Keratinocyte (primary cell): ENCODE results near the gene ATP2B2. TPM values are rescaled to one million over a fixed set of nuclear protein-coding genes. Genes with fewer than 3 reads are reported as not detected.

ENCODE experiments used
- DNase-seq: peaks from one replicate; pipeline ENCODE4 v3.0.0-alpha.2; 2011; ENCODE audit warnings: low read depth, missing footprints, low spot score
- FAIRE-seq: peaks from 2 replicates; lab custom pipeline; 2011; peaks lifted over from hg19 to GRCh38; lab: Jason Lieb, UNC
- H2AFZ ChIP-seq: 2 replicates; pipeline ENCODE4 v1.6.0; 2012; ENCODE audit warnings: low read length, control low read depth, inconsistent platforms; ENCODE audit not compliant: control insufficient read depth
- H3K27ac ChIP-seq: 2 replicates; pipeline ENCODE4 v1.5.1; 2011; ENCODE audit warnings: low read length; ENCODE audit not compliant: control insufficient read depth, insufficient read depth
- H3K27me3 ChIP-seq: 3 replicates; pipeline ENCODE4 v1.6.0; 2011; ENCODE audit warnings: low read length; ENCODE audit not compliant: control insufficient read depth, insufficient read depth; ENCODE audit errors: extremely low read depth
- H3K36me3 ChIP-seq, 2 experiments: 2 replicates in 1 of 2; 3 replicates in 1 of 2; pipeline ENCODE4 v1.5.1; 2011; ENCODE audit warnings: low read length in 2 of 2, mild to moderate bottlenecking in 1 of 2; ENCODE audit not compliant: control insufficient read depth in 2 of 2, insufficient read depth in 2 of 2; ENCODE audit errors: extremely low read depth in 1 of 2
- H3K4me1 ChIP-seq: 3 replicates; pipeline ENCODE4 v1.5.1; 2011; ENCODE audit warnings: low read length; ENCODE audit not compliant: control insufficient read depth, insufficient read depth; ENCODE audit errors: extremely low read depth
- H3K4me2 ChIP-seq: 3 replicates; pipeline ENCODE4 v1.6.0; 2011; ENCODE audit warnings: low read depth, low read length; ENCODE audit not compliant: control insufficient read depth, insufficient read depth; ENCODE audit errors: extremely low read depth
- H3K4me3 ChIP-seq, 3 experiments: fragments of 200-600 bp in 1 of 3; sonication (generic) in 1 of 3; 2 replicates in 2 of 3; 3 replicates in 1 of 3; pipeline ENCODE4 v1.5.1; 2011 to 2016; ENCODE audit warnings: low read length in 3 of 3, mild to moderate bottlenecking in 3 of 3, control low read depth in 2 of 3, inconsistent platforms in 1 of 3, low read depth in 1 of 3, mixed read lengths in 1 of 3, mixed run types in 1 of 3, moderate library complexity in 1 of 3; ENCODE audit not compliant: control insufficient read depth in 2 of 3, insufficient read depth in 2 of 3; ENCODE audit errors: extremely low read depth in 1 of 3
- H3K79me2 ChIP-seq: 2 replicates; pipeline ENCODE4 v1.6.0; 2012; ENCODE audit warnings: low read length; ENCODE audit not compliant: control insufficient read depth, insufficient read depth
- H3K9ac ChIP-seq: 3 replicates; pipeline ENCODE4 v1.6.0; 2011; ENCODE audit warnings: low read length; ENCODE audit not compliant: control insufficient read depth, insufficient read depth; ENCODE audit errors: extremely low read depth
- H3K9me1 ChIP-seq: 3 replicates; pipeline ENCODE4 v1.6.0; 2011; ENCODE audit warnings: low read length; ENCODE audit not compliant: control insufficient read depth, insufficient read depth; ENCODE audit errors: extremely low read depth
- H3K9me3 ChIP-seq: 2 replicates; pipeline ENCODE4 v1.5.1; 2012; ENCODE audit warnings: low read depth, low read length; ENCODE audit not compliant: control insufficient read depth
- H4K20me1 ChIP-seq: 3 replicates; pipeline ENCODE4 v1.6.0; 2011; ENCODE audit warnings: low read length; ENCODE audit not compliant: control insufficient read depth, insufficient read depth; ENCODE audit errors: extremely low read depth
- EZH2 ChIP-seq: IDR thresholded peaks from one replicate; pipeline ENCODE4 v1.6.1; 2012; ENCODE audit warnings: inconsistent platforms, mild to moderate bottlenecking, low read length, moderate library complexity
- dilution Hi-C: fragments of 300-500 bp; cut with MboI; formaldehyde crosslinking; loops from one replicate; pipeline ENCODE4 v1.7.0; 2020; ENCODE audit warnings: low sequenced_read_pairs; ENCODE audit not compliant: extremely low pct_ligation_motif_present
- polyA plus RNA-seq, 5 experiments: library from polyadenylated mRNA; depleted of rRNA in 3 of 5; stranded (reverse) in 3 of 5; stranded (forward) in 1 of 5; unstranded in 1 of 5; fragments of >200 nt; gene quantifications; 1 replicate in 1 of 5; 2 replicates in 3 of 5; 3 replicates in 1 of 5; pipeline versions ENCODE4 v1.2.1 to v1.2.3, GENCODE V29; 2011 to 2012; ENCODE audit warnings: missing spikeins in 2 of 5, low read depth in 1 of 5, low replicate concordance in 1 of 5
- TF ChIP-seq, protein P1 (sequence below), 3 experiments: IDR thresholded peaks in 1 of 3; conservative IDR thresholded peaks in 1 of 3; optimal IDR thresholded peaks in 1 of 3; 2 replicates in 2 of 3; 3 replicates in 1 of 3; pipeline versions ENCODE3 to v1.5.1; 2011; ENCODE audit warnings: low read length in 3 of 3, mild to moderate bottlenecking in 3 of 3, moderate library complexity in 2 of 3, control low read depth in 1 of 3, inconsistent platforms in 1 of 3; ENCODE audit not compliant: insufficient read depth in 2 of 3; ENCODE audit errors: extremely low read depth in 1 of 3

ATP2B2 gene
- polyA plus RNA-seq, 1 donor (not counting 4 experiments of a cell fraction or from before 2014, with no cell fraction given) = not detected

DNA sequence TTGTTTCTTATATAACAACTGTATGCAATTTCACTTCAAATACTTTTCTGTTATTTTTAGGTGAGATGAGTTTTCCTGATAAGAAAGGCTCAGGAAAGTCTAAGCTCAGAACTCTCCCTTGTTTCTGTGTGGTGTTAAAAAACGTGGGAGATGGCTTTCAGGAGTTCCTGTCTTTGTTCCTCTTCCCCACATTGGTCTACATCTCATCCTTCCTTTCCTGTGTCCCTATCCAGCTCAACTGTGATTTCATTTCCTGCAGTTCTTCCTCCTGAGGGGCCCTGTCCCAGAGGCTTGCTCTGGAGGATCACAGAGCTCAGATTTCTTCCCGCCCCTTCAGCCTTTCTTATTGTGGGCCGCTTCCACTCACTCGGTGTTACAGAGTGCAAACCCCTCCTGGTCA lies 195.7 kb downstream of the ATP2B2 start:
- Histone ChIP-seq H3K9me3 (no peaks in the 10 kb centered on the region), H3K9me1 (no peaks in the 10 kb centered on the region), H3K27ac (no peak overlapping the region), H3K4me3 (no peak overlapping the region), H3K4me2 (no peak overlapping the region), H3K27me3 (no peaks in the 10 kb centered on the region), H3K9ac (no peak overlapping the region), H4K20me1 (peaks cover 2% of the 10 kb centered on the region), H3K79me2 (no peaks in the 10 kb centered on the region), H3K36me3 (peaks cover 36 to 45% of the 10 kb centered on the region in 2 experiments), H3K4me1 (no peaks in the 10 kb centered on the region), H2AFZ (no peak overlapping the region)
- TF ChIP-seq, protein P1, sequence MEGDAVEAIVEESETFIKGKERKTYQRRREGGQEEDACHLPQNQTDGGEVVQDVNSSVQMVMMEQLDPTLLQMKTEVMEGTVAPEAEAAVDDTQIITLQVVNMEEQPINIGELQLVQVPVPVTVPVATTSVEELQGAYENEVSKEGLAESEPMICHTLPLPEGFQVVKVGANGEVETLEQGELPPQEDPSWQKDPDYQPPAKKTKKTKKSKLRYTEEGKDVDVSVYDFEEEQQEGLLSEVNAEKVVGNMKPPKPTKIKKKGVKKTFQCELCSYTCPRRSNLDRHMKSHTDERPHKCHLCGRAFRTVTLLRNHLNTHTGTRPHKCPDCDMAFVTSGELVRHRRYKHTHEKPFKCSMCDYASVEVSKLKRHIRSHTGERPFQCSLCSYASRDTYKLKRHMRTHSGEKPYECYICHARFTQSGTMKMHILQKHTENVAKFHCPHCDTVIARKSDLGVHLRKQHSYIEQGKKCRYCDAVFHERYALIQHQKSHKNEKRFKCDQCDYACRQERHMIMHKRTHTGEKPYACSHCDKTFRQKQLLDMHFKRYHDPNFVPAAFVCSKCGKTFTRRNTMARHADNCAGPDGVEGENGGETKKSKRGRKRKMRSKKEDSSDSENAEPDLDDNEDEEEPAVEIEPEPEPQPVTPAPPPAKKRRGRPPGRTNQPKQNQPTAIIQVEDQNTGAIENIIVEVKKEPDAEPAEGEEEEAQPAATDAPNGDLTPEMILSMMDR (optimal IDR thresholded peaks at IDR 0.05 in 1 of 3, IDR thresholded peaks at IDR 0.05 in 1 of 3, conservative IDR thresholded peaks at IDR 0.05 in 1 of 3; ENCODE audit: extremely low read depth in 1 of 3, insufficient read depth in 2 of 3, low read length in 3 of 3) = no peak
- TF ChIP-seq EZH2 = no peak
- dilution Hi-C loops = no loop called here
- FAIRE-seq = no peak
- DNase-seq = no peak

DNA sequence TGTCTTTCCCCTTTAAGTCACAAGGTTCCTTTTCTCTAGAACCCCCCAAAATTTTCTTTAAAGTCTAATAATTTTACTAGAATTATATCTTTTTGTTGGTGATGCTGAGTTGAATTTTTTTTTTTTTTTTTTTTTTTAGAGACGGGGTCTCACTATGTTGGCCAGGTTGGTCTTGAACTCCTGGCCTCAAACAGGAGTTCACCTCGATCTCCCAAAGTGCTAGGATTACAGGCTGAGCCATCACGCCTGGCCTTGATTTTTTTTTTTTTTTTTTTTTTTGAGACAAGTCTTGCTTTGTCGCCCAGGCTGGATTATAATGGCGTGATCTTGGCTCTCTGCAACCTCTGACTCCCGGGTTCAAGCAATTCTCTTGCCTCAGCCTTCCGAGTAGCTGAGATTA lies 196.7 kb downstream of the ATP2B2 start:
- H3K79me2 ChIP-seq = no peaks in the 10 kb centered on the region
- dilution Hi-C loops = no loop called here
- TF ChIP-seq EZH2 = no peak
- TF ChIP-seq, protein P1 (optimal IDR thresholded peaks at IDR 0.05 in 1 of 3, IDR thresholded peaks at IDR 0.05 in 1 of 3, conservative IDR thresholded peaks at IDR 0.05 in 1 of 3; ENCODE audit: extremely low read depth in 1 of 3, insufficient read depth in 2 of 3, low read length in 3 of 3) = no peak

More for the DNA sequence above, 196.7 kb downstream of the ATP2B2 start:
- peaks cover 40 to 46% of the 10 kb centered on the region in 2 experiments for H3K36me3 ChIP-seq
- H3K4me3 ChIP-seq = no peak overlapping the region
- peaks cover 6% of the 10 kb centered on the region for H4K20me1 ChIP-seq
- H3K4me2 ChIP-seq = no peak overlapping the region
- no peak overlapping the region for H3K9ac ChIP-seq
- no peak for DNase-seq
- no peaks in the 10 kb centered on the region for H3K27me3 ChIP-seq
- H3K4me1 ChIP-seq = no peaks in the 10 kb centered on the region
- no peak for FAIRE-seq
- H3K9me3 ChIP-seq = no peaks in the 10 kb centered on the region
- H3K27ac ChIP-seq = no peak overlapping the region
- no peak overlapping the region for H2AFZ ChIP-seq
- H3K9me1 ChIP-seq = no peaks in the 10 kb centered on the region
